OCI-LY1 (cell line): ENCODE data around the gene OPA1.

Experiments used
- CTCF ChIP-seq: fragments of 200-600 bp; sonication (generic), shearing (Covaris generic); IDR thresholded peaks from 2 replicates; pipeline ENCODE4 v1.5.1; 2017; ENCODE audit warnings: mild to moderate bottlenecking, antibody characterized with exemption, low read length, moderate library complexity, mixed read lengths
- EZH2 ChIP-seq: fragments of 200-600 bp; sonication (generic), shearing (Covaris generic); IDR thresholded peaks from 2 replicates; pipeline ENCODE4 v1.8.0; 2017; ENCODE audit warnings: borderline replicate concordance, mixed run types, mild to moderate bottlenecking, antibody characterized with exemption, low read length, moderate library complexity, mixed read lengths

DNA sequence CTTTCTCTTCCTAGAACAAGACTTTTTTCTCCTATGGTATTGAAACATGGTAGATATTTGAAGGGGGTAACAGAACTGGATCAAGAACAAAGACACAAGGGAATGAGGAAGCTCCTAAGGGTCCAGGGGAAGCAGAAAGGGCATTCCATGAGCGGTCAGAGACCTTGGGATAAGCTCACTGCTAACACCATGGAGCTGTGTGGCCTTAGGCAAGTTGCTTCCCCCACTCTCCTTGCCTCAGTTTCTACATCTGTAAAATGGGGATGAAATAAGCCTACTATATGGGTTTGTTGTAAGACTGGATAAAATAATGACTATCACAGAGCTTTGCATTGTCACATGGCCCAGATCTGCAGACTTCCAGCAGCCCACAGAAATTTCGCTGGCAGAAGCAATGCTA, 139.8 kb downstream of the OPA1 start:
- TF ChIP-seq CTCF (no peak), EZH2 (no peak)
